Liver (tissue), 9 donors: ENCODE measurements around the gene RIT2. TPM values are rescaled to one million over a fixed set of nuclear protein-coding genes. Genes with fewer than 3 reads are reported as not detected.
"Not testable (repeated sequence)": the region's sequence is repeated elsewhere in the genome, so short reads cannot be mapped to it uniquely, and the experiment has no call there.

Source experiments
- DNase-seq: peaks from one replicate; pipeline ENCODE4 v3.0.0-alpha.2; 2017; ENCODE audit warnings: low spot score
- H3K27ac ChIP-seq, 2 donors: one replicate each; pipeline ENCODE4 v1.7.0; 2013; ENCODE audit warnings: inconsistent platforms in 2 of 2, low read length in 2 of 2, control low read depth in 1 of 2, low read depth in 1 of 2, mild to moderate bottlenecking in 1 of 2
- H3K27me3 ChIP-seq, 4 donors: one replicate each; pipeline versions ENCODE4 v1.6.1 to v1.7.0; 2013; ENCODE audit warnings: low read length in 3 of 4, inconsistent platforms in 1 of 4, mild to moderate bottlenecking in 1 of 4, moderate library complexity in 1 of 4; ENCODE audit not compliant: control insufficient read depth in 4 of 4, insufficient read depth in 4 of 4
- H3K36me3 ChIP-seq, 4 donors: one replicate each; pipeline versions ENCODE4 v1.6.1 to v1.7.0; 2013; ENCODE audit warnings: low read length in 3 of 4, mild to moderate bottlenecking in 3 of 4, low read depth in 1 of 4, moderate library complexity in 1 of 4; ENCODE audit not compliant: control insufficient read depth in 4 of 4, insufficient read depth in 3 of 4
- H3K4me1 ChIP-seq, 4 donors: one replicate each; pipeline versions ENCODE4 v1.6.1 to v1.7.0; 2013; ENCODE audit warnings: low read length in 3 of 4, mild to moderate bottlenecking in 3 of 4, moderate library complexity in 1 of 4; ENCODE audit not compliant: control insufficient read depth in 4 of 4, insufficient read depth in 4 of 4
- H3K4me3 ChIP-seq, 3 donors: one replicate each; pipeline versions ENCODE4 v1.6.1 to v1.7.0; 2013; ENCODE audit warnings: low read length in 3 of 3, control low read depth in 1 of 3, low read depth in 1 of 3, mild to moderate bottlenecking in 1 of 3
- H3K9ac ChIP-seq, 2 donors: one replicate each; pipeline ENCODE4 v1.7.0; 2013; ENCODE audit warnings: low read length in 2 of 2, mild to moderate bottlenecking in 2 of 2, moderate library complexity in 2 of 2, control low read depth in 1 of 2, low read depth in 1 of 2
- H3K9me3 ChIP-seq, 4 donors: one replicate each; pipeline versions ENCODE4 v1.6.1 to v1.7.0; 2013; ENCODE audit warnings: low read length in 3 of 4; ENCODE audit not compliant: control insufficient read depth in 4 of 4
- ATF3 ChIP-seq: IDR thresholded peaks from 2 replicates; pipeline ENCODE4 v1.6.1; 2016; ENCODE audit warnings: antibody characterized with exemption
- FOXA1 ChIP-seq: IDR thresholded peaks from 2 replicates; pipeline ENCODE4 v1.6.1; 2016; ENCODE audit warnings: antibody characterized with exemption
- GABPA ChIP-seq, 2 donors: IDR thresholded peaks in 1 of 2; conservative IDR thresholded peaks in 1 of 2; 2 replicates each; pipeline ENCODE4 v1.6.1; 2016; ENCODE audit warnings: antibody characterized with exemption in 2 of 2, mild to moderate bottlenecking in 1 of 2, moderate library complexity in 1 of 2
- HNF4A ChIP-seq, 2 donors: conservative IDR thresholded peaks; 2 replicates each; pipeline ENCODE4 v1.6.1; 2016; ENCODE audit warnings: antibody characterized with exemption in 2 of 2, mild to moderate bottlenecking in 2 of 2
- HNF4G ChIP-seq: IDR thresholded peaks from 2 replicates; pipeline ENCODE4 v1.6.1; 2016; ENCODE audit warnings: antibody characterized with exemption
- JUND ChIP-seq, 2 donors: IDR thresholded peaks; 2 replicates each; pipeline ENCODE4 v1.6.1; 2016; ENCODE audit warnings: antibody characterized with exemption in 2 of 2
- NR2F2 ChIP-seq: IDR thresholded peaks from 2 replicates; pipeline ENCODE4 v1.6.1; 2016; ENCODE audit warnings: antibody characterized with exemption
- RAD21 ChIP-seq, 2 donors: IDR thresholded peaks; 2 replicates each; pipeline ENCODE4 v1.6.1; 2016; ENCODE audit warnings: antibody characterized with exemption in 2 of 2, mild to moderate bottlenecking in 2 of 2
- REST ChIP-seq: IDR thresholded peaks from 2 replicates; pipeline ENCODE4 v1.6.1; 2016; ENCODE audit warnings: antibody characterized with exemption, mild to moderate bottlenecking
- RXRA ChIP-seq, 2 donors: IDR thresholded peaks; 2 replicates each; pipeline ENCODE4 v1.6.1; 2017 to 2018; ENCODE audit warnings: antibody characterized with exemption in 2 of 2, mild to moderate bottlenecking in 1 of 2
- SP1 ChIP-seq: IDR thresholded peaks from 2 replicates; pipeline ENCODE4 v1.6.1; 2018; ENCODE audit warnings: antibody characterized with exemption, mild to moderate bottlenecking
- TAF1 ChIP-seq: conservative IDR thresholded peaks from 2 replicates; pipeline ENCODE4 v1.6.1; 2016; ENCODE audit warnings: antibody characterized with exemption, mild to moderate bottlenecking
- WGBS: extraction: QIAGEN DNeasy Blood & Tissue Kit; methylation state at CpG from one replicate; pipeline ENCODE4 v1.1.7; 2013; 5-methylcytosine and 5-hydroxymethylcytosine counted together
- polyA plus RNA-seq, 2 donors: library from polyadenylated mRNA; stranded (reverse) in 1 of 2; unstranded in 1 of 2; fragments of 200-250 nt in 1 of 2; fragments of >200 nt in 1 of 2; fragmentation: Nextera tagmentation in 1 of 2; extraction: Ambion mirVana in 1 of 2; gene quantifications; one replicate each; pipeline versions ENCODE4 v1.2.1 to v1.2.3, GENCODE V29; 2013 to 2015
- total RNA-seq, 2 donors: library from RNA; depleted of rRNA; stranded (reverse); fragments of >200 nt; gene quantifications; one replicate each; pipeline ENCODE4 v1.2.3, GENCODE V29; 2014
- TF ChIP-seq, protein P1 (sequence below): IDR thresholded peaks from 2 replicates; pipeline ENCODE4 v1.6.1; 2016; ENCODE audit warnings: antibody characterized with exemption
- TF ChIP-seq, protein P2 (sequence below): IDR thresholded peaks from 2 replicates; pipeline ENCODE4 v1.6.1; 2016; ENCODE audit warnings: antibody characterized with exemption
- TF ChIP-seq, protein P3 (sequence below): fragments of 150-350 bp; IDR thresholded peaks from 2 replicates; pipeline ENCODE4 v1.5.1; 2017; ENCODE audit warnings: improper control_type of control experiment, low read depth, low read length; ENCODE audit not compliant: missing input control
- donor health status: healthy.
- donor health status: healthy.
- donor health status: healthy.
- donor health status: healthy.
- donor health status: healthy.

The RIT2 gene
- total and polyA plus RNA-seq, 4 donors, result not detected

DNA sequence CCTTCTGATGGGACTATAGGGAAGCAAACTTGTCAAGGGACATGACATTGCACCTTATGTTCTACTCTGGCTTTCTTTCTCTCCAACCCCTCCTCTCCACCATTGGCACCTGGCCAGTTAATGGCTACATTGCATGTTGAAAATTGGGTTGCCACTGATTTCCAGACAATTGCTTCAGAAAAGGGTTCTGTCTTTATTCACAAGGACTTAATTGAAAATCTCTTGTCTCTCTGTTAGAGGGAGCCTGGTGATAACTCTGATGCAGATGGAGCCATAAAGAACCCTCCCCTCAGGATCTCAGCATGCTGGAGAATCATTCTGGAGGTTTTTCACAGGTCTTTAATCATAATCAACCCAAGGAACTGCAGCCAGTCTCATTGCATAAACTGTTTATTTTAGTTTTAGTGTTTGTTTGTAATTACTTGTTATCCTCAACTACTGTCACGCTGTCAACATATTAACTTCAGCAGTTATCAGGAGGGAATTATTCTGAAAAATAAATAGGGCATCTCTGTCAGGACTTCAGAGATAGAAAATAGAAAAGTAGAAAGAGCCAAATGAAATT lies 316.8 kb downstream of the RIT2 start:
- no peaks in the 10 kb centered on the region for H3K36me3 ChIP-seq
- H3K27ac ChIP-seq, result no peak overlapping the region
- no peak overlapping the region for H3K9ac ChIP-seq
- no peaks in the 10 kb centered on the region for H3K9me3 ChIP-seq
- H3K4me1 ChIP-seq, result no peaks in the 10 kb centered on the region
- H3K4me3 ChIP-seq, result no peak overlapping the region
- TF ChIP-seq, protein P1, sequence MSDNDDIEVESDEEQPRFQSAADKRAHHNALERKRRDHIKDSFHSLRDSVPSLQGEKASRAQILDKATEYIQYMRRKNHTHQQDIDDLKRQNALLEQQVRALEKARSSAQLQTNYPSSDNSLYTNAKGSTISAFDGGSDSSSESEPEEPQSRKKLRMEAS, result no peak
- TF ChIP-seq, protein P2, sequence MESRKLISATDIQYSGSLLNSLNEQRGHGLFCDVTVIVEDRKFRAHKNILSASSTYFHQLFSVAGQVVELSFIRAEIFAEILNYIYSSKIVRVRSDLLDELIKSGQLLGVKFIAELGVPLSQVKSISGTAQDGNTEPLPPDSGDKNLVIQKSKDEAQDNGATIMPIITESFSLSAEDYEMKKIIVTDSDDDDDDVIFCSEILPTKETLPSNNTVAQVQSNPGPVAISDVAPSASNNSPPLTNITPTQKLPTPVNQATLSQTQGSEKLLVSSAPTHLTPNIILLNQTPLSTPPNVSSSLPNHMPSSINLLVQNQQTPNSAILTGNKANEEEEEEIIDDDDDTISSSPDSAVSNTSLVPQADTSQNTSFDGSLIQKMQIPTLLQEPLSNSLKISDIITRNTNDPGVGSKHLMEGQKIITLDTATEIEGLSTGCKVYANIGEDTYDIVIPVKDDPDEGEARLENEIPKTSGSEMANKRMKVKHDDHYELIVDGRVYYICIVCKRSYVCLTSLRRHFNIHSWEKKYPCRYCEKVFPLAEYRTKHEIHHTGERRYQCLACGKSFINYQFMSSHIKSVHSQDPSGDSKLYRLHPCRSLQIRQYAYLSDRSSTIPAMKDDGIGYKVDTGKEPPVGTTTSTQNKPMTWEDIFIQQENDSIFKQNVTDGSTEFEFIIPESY, result no peak
- no peak for TF ChIP-seq FOXA1
- TF ChIP-seq REST, result no peak
- TF ChIP-seq RXRA (IDR thresholded peaks at IDR 0.05), result no peak
- no peak for TF ChIP-seq TAF1
- TF ChIP-seq ATF3, result no peak
- TF ChIP-seq HNF4A (conservative IDR thresholded peaks at IDR 0.05), result no peak
- TF ChIP-seq NR2F2, result no peak
- TF ChIP-seq GABPA (IDR thresholded peaks at IDR 0.05 in 1 of 2, conservative IDR thresholded peaks at IDR 0.05 in 1 of 2), result no peak
- TF ChIP-seq SP1, result no peak
- 54% methylated on average over 1 of the region's 1 CpG for WGBS
- no peaks in the 10 kb centered on the region for H3K27me3 ChIP-seq
- no peak for DNase-seq

GRCh38 chr18:42795213-42795789 lies 320.2 kb downstream of the RIT2 start:
- not testable (repeated sequence) for DNase-seq, H3K27me3 ChIP-seq, H3K4me1 ChIP-seq, H3K4me3 ChIP-seq, H3K9ac ChIP-seq, H3K27ac ChIP-seq, H3K36me3 ChIP-seq, H3K9me3 ChIP-seq
- WGBS, result 91% methylated on average over 33 of the region's 33 CpGs

DNA sequence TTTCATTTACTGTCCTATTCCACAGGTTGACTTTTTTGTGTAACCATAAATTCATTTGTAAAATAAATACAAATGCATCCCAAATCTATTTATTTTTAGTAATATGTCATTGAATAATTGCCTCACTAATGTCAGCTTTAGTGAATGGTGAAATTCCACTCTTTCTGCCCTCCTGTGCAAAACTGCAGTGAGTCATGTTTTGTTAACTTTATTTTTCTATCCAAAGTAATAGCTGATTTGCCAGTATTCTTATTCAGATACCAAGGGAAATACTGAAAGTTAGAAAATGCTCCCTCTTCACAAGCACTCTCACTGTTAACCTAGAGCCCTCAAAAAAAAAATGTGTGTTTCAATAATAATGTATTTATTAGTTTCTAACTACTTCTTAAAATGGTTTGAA lies 322.8 kb downstream of the RIT2 start:
- no peak for DNase-seq
- Histone ChIP-seq H3K4me3 (no peak overlapping the region), H3K36me3 (no peaks in the 10 kb centered on the region), H3K27me3 (no peaks in the 10 kb centered on the region), H3K9ac (no peak overlapping the region), H3K27ac (no peak overlapping the region), H3K4me1 (no peaks in the 10 kb centered on the region), H3K9me3 (no peaks in the 10 kb centered on the region)
- TF ChIP-seq JUND (IDR thresholded peaks at IDR 0.05), result no peak
- no peak for TF ChIP-seq RAD21 (IDR thresholded peaks at IDR 0.05)
- TF ChIP-seq HNF4G, result no peak
- no peak for TF ChIP-seq HNF4A (conservative IDR thresholded peaks at IDR 0.05)
- TF ChIP-seq NR2F2, result no peak
- TF ChIP-seq, protein P3, sequence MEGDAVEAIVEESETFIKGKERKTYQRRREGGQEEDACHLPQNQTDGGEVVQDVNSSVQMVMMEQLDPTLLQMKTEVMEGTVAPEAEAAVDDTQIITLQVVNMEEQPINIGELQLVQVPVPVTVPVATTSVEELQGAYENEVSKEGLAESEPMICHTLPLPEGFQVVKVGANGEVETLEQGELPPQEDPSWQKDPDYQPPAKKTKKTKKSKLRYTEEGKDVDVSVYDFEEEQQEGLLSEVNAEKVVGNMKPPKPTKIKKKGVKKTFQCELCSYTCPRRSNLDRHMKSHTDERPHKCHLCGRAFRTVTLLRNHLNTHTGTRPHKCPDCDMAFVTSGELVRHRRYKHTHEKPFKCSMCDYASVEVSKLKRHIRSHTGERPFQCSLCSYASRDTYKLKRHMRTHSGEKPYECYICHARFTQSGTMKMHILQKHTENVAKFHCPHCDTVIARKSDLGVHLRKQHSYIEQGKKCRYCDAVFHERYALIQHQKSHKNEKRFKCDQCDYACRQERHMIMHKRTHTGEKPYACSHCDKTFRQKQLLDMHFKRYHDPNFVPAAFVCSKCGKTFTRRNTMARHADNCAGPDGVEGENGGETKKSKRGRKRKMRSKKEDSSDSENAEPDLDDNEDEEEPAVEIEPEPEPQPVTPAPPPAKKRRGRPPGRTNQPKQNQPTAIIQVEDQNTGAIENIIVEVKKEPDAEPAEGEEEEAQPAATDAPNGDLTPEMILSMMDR, result no peak
- TF ChIP-seq RXRA (IDR thresholded peaks at IDR 0.05), result no peak
- TF ChIP-seq, protein P1, result no peak
- TF ChIP-seq ATF3, result no peak
